Measurements from ENCODE around the gene SPAG9. TPM values are rescaled to one million over a fixed set of nuclear protein-coding genes. Genes with fewer than 3 reads are reported as not detected.

The SPAG9 gene
- total and polyA plus RNA-seq, 2 experiments from 2014 or later, result 13.7 to 45.0 TPM

DNA sequence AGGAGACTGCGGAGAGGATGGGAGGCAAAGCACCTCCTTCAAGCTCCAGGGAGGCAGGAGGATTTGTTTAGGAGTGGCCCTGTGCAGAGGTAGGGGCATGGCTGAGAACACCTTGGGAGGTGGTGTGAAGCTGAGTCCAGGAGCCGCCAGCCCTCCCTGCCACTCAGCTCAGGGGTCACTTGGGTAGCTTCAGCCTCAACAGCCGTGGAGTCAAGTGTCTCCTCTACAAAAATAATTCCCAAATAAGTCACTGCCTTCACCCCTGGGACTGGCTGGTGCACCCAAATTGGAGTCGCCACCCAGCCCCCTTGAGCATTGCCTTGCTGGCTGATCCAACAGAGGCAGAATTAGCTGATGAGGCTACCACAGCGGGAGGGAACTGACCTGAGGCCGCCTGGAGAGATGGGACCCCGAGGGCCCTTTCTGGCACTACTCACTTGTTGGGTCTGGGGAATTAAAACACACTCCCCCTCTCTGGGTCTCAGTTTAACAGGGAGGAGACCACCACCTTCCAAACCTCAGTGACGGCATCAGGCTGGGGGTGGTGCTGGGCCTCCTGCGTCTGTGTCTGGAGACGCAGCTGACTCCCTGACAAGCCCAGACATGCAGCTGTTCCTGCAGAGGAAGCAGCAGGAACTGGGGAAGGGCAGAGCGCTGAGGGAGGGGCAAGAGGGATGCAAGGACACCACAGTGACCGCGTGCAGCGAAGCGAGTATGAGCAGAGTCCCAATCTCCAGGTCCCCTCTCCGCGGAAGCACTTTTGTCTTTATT is 166.7 kb downstream of the SPAG9 start (continued):
- TF ChIP-seq ZNF462 (CRISPR knock-in tag; IDR thresholded peaks at IDR 0.05), result no peak
- TF ChIP-seq STAT1 (IDR thresholded peaks at IDR 0.05; ENCODE audit: unreplicated experiment), result no peak
- no peak for TF ChIP-seq ZNF331 (CRISPR knock-in tag; IDR thresholded peaks at IDR 0.05; ENCODE audit: low read depth)
- no peak for TF ChIP-seq ETS1 (IDR thresholded peaks at IDR 0.05)
- TF ChIP-seq POLR2AphosphoS5 (IDR thresholded peaks at IDR 0.05; ENCODE audit: low read depth), result no peak

DNA sequence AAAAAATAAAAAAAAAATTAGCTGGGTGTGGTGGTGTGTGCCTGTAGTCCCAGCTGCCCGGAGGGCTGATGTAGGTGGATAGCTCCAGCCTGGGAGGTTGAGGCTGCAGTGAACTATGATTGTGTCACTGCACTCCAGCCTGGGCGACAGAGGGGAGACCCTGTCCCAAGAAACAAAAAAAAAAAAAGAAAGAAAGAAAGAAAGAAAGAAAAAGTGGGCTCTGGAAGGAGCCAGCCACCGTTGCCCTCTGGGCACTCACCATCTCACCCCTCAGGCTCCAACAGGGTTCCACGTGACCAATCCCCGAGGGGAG is 167.2 kb downstream of the SPAG9 start:
- H3K27ac ChIP-seq (ENCODE audit: low read depth), result no peak overlapping the region
- TF ChIP-seq JUNB (IDR thresholded peaks at IDR 0.05; ENCODE audit: unreplicated experiment), result no peak
- no peak for TF ChIP-seq CTCF (conservative IDR thresholded peaks at IDR 0.05; ENCODE audit: low read depth in 2 of 2)
- no peak for TF ChIP-seq ETS1 (IDR thresholded peaks at IDR 0.05)

More for the DNA sequence above, 167.2 kb downstream of the SPAG9 start:
- Mint-ChIP-seq H3K27me3 (ENCODE audit: insufficient read depth, low read depth, poor library complexity) (peaks cover 8% of the 10 kb centered on the region), H3K36me3 (ENCODE audit: low read depth) (no peaks in the 10 kb centered on the region), H3K9me3 (no peaks in the 10 kb centered on the region), H3K27ac (peak overlapping the region; percentile 83), H3K4me1 (peaks cover 50% of the 10 kb centered on the region), H3K4me3 (no peak overlapping the region)
- H4K20me1 ChIP-seq (replicated peaks; ENCODE audit: insufficient read depth), result no peaks in the 10 kb centered on the region
- H3K9me2 ChIP-seq (ENCODE audit: insufficient read depth), result no peaks in the 10 kb centered on the region
- no peaks in the 10 kb centered on the region for H3F3A ChIP-seq (replicated peaks; ENCODE audit: low read depth)
- no peaks in the 10 kb centered on the region for H3K79me2 ChIP-seq (replicated peaks; ENCODE audit: insufficient read depth)
- DNase-seq (ENCODE audit: low spot score) (no peak), ATAC-seq (no peak)
- no peak overlapping the region for H3K4me2 ChIP-seq
- no peak overlapping the region for H2AFZ ChIP-seq
- no peak overlapping the region for H3K4me3 ChIP-seq
- H3K27me3 ChIP-seq (ENCODE audit: insufficient read depth), result no peaks in the 10 kb centered on the region
- H3K36me3 ChIP-seq (ENCODE audit: insufficient read depth), result no peaks in the 10 kb centered on the region
- H3K4me1 ChIP-seq (ENCODE audit: insufficient read depth), result peaks cover 36% of the 10 kb centered on the region
